ENCODE data around the gene CCDC148.

- TF ChIP-seq CTCF (IDR thresholded peaks at IDR 0.05; ENCODE audit: insufficient read depth, low read length, poor library complexity, severe bottlenecking), result no peak
- no peak for TF ChIP-seq EZH2phosphoT487 (conservative IDR thresholded peaks at IDR 0.05; ENCODE audit: low read length)
Observed at GRCh38 chr2:158135096-158135495, 321.5 kb downstream of the CCDC148 start.
